ENCODE data around the gene LHPP. TPM values are rescaled to one million over a fixed set of nuclear protein-coding genes. Genes with fewer than 3 reads are reported as not detected.
"Not testable (repeated sequence)": the region's sequence is repeated elsewhere in the genome, so short reads cannot be mapped to it uniquely, and the experiment has no call there.

Gene LHPP
- total and polyA plus RNA-seq, 8 donors = 8.5 to 48.7 (median 17.0) TPM

DNA sequence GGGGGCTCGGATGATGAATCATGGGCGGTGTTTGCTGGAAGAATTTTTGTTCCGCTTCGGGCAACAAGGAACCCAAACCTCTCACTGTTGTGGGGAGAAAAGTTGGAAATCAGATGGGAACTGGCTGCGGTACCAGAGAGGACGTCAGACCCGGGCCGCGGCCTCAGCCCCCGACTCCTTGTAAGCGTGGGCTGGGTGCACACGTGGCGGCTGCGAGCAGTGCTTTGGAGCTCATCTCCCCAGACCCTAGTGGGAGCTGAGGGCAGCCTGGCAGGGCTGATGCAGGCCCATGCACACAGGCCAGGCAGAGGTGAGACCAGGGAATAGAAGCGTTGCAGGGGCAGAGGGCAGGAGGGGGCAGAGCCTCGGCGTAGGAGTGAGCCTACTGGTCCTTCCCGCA lies 146.1 kb downstream of the LHPP start:
- H3K27ac ChIP-seq = no peak overlapping the region
- no peaks in the 10 kb centered on the region for H3K9me3 ChIP-seq
- no peaks in the 10 kb centered on the region for H3K27me3 ChIP-seq
- H3K4me3 ChIP-seq = no peak overlapping the region
- 93 to 97% (median 96%) methylated on average over 16 to 18 of the region's 18 CpGs for WGBS, 5 donors
- TF ChIP-seq EP300 (IDR thresholded peaks at IDR 0.05) = no peak
- no peaks in the 10 kb centered on the region for H3K36me3 ChIP-seq
- no peak for DNase-seq
- peaks cover 5 to 18% (median 9%) of the 10 kb centered on the region in 4 donors for H3K4me1 ChIP-seq
- intact Hi-C loops (cut with DNase I; ENCODE audit: low total_unique reads) = no loop called here

GRCh38 chr10:124608093-124608721 lies 146.6 kb downstream of the LHPP start:
- no peak for DNase-seq
- Histone ChIP-seq H3K4me3 (no peak overlapping the region), H3K4me1 (peaks cover 10 to 23% (median 14%) of the 10 kb centered on the region in 4 donors), H3K9me3 (no peaks in the 10 kb centered on the region), H3K36me3 (no peaks in the 10 kb centered on the region), H3K27ac (no peak overlapping the region), H3K27me3 (no peaks in the 10 kb centered on the region)
- TF ChIP-seq, protein P1, sequence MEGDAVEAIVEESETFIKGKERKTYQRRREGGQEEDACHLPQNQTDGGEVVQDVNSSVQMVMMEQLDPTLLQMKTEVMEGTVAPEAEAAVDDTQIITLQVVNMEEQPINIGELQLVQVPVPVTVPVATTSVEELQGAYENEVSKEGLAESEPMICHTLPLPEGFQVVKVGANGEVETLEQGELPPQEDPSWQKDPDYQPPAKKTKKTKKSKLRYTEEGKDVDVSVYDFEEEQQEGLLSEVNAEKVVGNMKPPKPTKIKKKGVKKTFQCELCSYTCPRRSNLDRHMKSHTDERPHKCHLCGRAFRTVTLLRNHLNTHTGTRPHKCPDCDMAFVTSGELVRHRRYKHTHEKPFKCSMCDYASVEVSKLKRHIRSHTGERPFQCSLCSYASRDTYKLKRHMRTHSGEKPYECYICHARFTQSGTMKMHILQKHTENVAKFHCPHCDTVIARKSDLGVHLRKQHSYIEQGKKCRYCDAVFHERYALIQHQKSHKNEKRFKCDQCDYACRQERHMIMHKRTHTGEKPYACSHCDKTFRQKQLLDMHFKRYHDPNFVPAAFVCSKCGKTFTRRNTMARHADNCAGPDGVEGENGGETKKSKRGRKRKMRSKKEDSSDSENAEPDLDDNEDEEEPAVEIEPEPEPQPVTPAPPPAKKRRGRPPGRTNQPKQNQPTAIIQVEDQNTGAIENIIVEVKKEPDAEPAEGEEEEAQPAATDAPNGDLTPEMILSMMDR (IDR thresholded peaks at IDR 0.05) = no peak
- TF ChIP-seq POLR2A (IDR thresholded peaks at IDR 0.05) (no peak), EP300 (IDR thresholded peaks at IDR 0.05) (no peak), POLR2AphosphoS5 (IDR thresholded peaks at IDR 0.05) (no peak)
- intact Hi-C loops (cut with DNase I; ENCODE audit: low total_unique reads) = no loop called here
- 81 to 94% (median 90%) methylated on average over 13 to 14 of the region's 14 CpGs for WGBS, 5 donors

- TF ChIP-seq POLR2AphosphoS5 (IDR thresholded peaks at IDR 0.05) (no peak), EP300 (IDR thresholded peaks at IDR 0.05) (no peak), POLR2A (IDR thresholded peaks at IDR 0.05) (no peak)
- TF ChIP-seq, protein P1 (IDR thresholded peaks at IDR 0.05) = no peak
- no peaks in the 10 kb centered on the region for H3K36me3 ChIP-seq
- no peak for DNase-seq
- WGBS, 5 donors = 81 to 90% (median 89%) methylated on average over 11 of the region's 11 CpGs
- no peak overlapping the region for H3K27ac ChIP-seq
- no peak overlapping the region for H3K4me3 ChIP-seq
- H3K27me3 ChIP-seq = no peaks in the 10 kb centered on the region
- H3K9me3 ChIP-seq = no peaks in the 10 kb centered on the region
- intact Hi-C loops (cut with DNase I; ENCODE audit: low total_unique reads) = no loop called here
- peaks cover 10 to 34% (median 23%) of the 10 kb centered on the region in 4 donors for H3K4me1 ChIP-seq
Measured at GRCh38 chr10:124609698-124610097, 148.1 kb downstream of the LHPP start.

GRCh38 chr10:124610186-124610585 lies 148.6 kb downstream of the LHPP start:
- H3K36me3 ChIP-seq; DNase-seq; H3K9me3 ChIP-seq; H3K27ac ChIP-seq; H3K4me3 ChIP-seq; intact Hi-C loops (cut with DNase I; ENCODE audit: low total_unique reads); H3K27me3 ChIP-seq: not testable (repeated sequence)
- peaks cover 10 to 34% (median 23%) of the 10 kb centered on the region in 4 donors for H3K4me1 ChIP-seq
- 91 to 98% (median 93%) methylated on average over 15 to 18 of the region's 19 CpGs for WGBS, 5 donors

DNA sequence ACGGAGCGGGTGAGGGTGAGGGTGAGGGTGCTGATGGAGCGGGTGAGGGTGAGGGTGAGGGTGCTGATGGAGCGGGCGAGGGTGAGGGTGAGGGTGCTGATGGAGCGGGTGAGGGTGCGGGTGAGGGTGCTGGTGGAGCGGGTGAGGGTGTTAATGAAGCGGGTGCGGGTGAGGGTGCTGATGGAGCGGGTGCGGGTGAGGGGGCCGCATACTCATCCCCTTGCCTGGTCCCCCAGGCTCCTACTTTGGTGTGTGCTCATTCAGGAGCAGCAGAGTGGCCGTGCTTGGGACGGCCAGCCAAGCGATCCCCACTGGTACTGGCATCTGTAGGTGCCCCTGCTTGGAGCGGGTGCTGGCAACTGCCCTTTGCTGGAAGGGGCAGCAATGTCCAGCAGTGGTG lies 149.2 kb downstream of the LHPP start:
- intact Hi-C loops (cut with DNase I; ENCODE audit: low total_unique reads); H3K27me3 ChIP-seq; H3K4me3 ChIP-seq; H3K9me3 ChIP-seq; DNase-seq; H3K36me3 ChIP-seq; H3K27ac ChIP-seq: not testable (repeated sequence)
- 78 to 98% (median 94%) methylated on average over 4 to 17 of the region's 17 CpGs for WGBS, 5 donors
- H3K4me1 ChIP-seq = peaks cover 10 to 34% (median 23%) of the 10 kb centered on the region in 4 donors

GRCh38 chr10:124611738-124612137 lies 150.1 kb downstream of the LHPP start:
- peaks cover 0 to 14% (median 8%) of the 10 kb centered on the region in 4 donors for H3K36me3 ChIP-seq
- TF ChIP-seq, protein P1 (IDR thresholded peaks at IDR 0.05) = no peak
- TF ChIP-seq POLR2AphosphoS5 (IDR thresholded peaks at IDR 0.05) (no peak), POLR2A (IDR thresholded peaks at IDR 0.05) (no peak)
- WGBS, 5 donors = 72 to 82% (median 79%) methylated on average over 2 to 11 of the region's 11 CpGs
- H3K27me3 ChIP-seq = no peaks in the 10 kb centered on the region
- intact Hi-C loops (cut with DNase I; ENCODE audit: low total_unique reads) = no loop called here
- no peaks in the 10 kb centered on the region for H3K9me3 ChIP-seq
- H3K4me1 ChIP-seq = peaks cover 10 to 34% (median 23%) of the 10 kb centered on the region in 4 donors
- H3K4me3 ChIP-seq = no peak overlapping the region
- H3K27ac ChIP-seq = peak overlapping the region in 4 of 5 donors; percentile 15 to 60 (median 29)
- DNase-seq = peak in 1 of 2 donors; percentile 34
